ENCODE data around the gene TSBP1. TPM values are rescaled to one million over a fixed set of nuclear protein-coding genes. Genes with fewer than 3 reads are reported as not detected.
A peak's percentile ranks its signal among the peaks of the same experiment; 100 is the strongest.

Gene TSBP1
- total RNA-seq: not detected

GRCh38 chr6:32371803-32372202 is at the start of gene TSBP1:
TSBP1 (minus strand) TSS chr6:32371903; CDS start chr6:32371706, 197 bp downstream.
- H3K9me3 Mint-ChIP-seq: no peaks in the 10 kb centered on the region
- TF ChIP-seq CTCF (IDR thresholded peaks at IDR 0.05): no peak
- H3K27me3 Mint-ChIP-seq: peaks cover 33% of the 10 kb centered on the region
- DNase-seq (no peak), ATAC-seq (no peak)
- ChIA-PET POLR2A (no interaction called here), CTCF (no interaction called here)
- no peak within 1 kb of the TSS for H3K27ac Mint-ChIP-seq
- intact Hi-C loops (cut with micrococcal nuclease): no loop called here
- H3K36me3 Mint-ChIP-seq (ENCODE audit: low read depth): no peaks in the 10 kb centered on the region
- peaks cover 5% of the 10 kb centered on the region for H3K4me1 Mint-ChIP-seq (ENCODE audit: low read depth)
- H3K4me3 Mint-ChIP-seq: no peak within 1 kb of the TSS

GRCh38 chr6:32416036-32416435 is 44.3 kb upstream of the TSBP1 start:
- no peak overlapping the region for H3K4me3 Mint-ChIP-seq
- DNase-seq: no peak
- intact Hi-C loops (cut with micrococcal nuclease): no loop called here
- H3K36me3 Mint-ChIP-seq (ENCODE audit: low read depth): no peaks in the 10 kb centered on the region
- no peak overlapping the region for H3K27ac Mint-ChIP-seq
- ChIA-PET POLR2A (no interaction called here), CTCF (interaction anchor here (1.0 to 6.2 kb wide), 10 partner anchors 9 to 452 kb away, joined by 3 to 68 read pairs (median 11); partner anchors contain the start of genes BTNL2 and TAP2)
- ATAC-seq: no peak
- TF ChIP-seq CTCF (IDR thresholded peaks at IDR 0.05): no peak
- H3K9me3 Mint-ChIP-seq: no peaks in the 10 kb centered on the region
- H3K27me3 Mint-ChIP-seq: peaks cover 40% of the 10 kb centered on the region
- H3K4me1 Mint-ChIP-seq (ENCODE audit: low read depth): no peaks in the 10 kb centered on the region

GRCh38 chr6:32415521-32416019 is 43.9 kb upstream of the TSBP1 start:
- ChIA-PET POLR2A (no interaction called here), CTCF (interaction anchor here (0.8 to 6.2 kb wide), 14 partner anchors 9 to 453 kb away, joined by 3 to 68 read pairs (median 13); partner anchors contain the start of gene BTNL2)
- Mint-ChIP-seq H3K9me3 (no peaks in the 10 kb centered on the region), H3K27ac (no peak overlapping the region), H3K4me3 (no peak overlapping the region), H3K4me1 (ENCODE audit: low read depth) (no peaks in the 10 kb centered on the region), H3K36me3 (ENCODE audit: low read depth) (no peaks in the 10 kb centered on the region), H3K27me3 (peaks cover 42% of the 10 kb centered on the region)
- peak; percentile 99 for TF ChIP-seq CTCF (IDR thresholded peaks at IDR 0.05)
- DNase-seq (peak; percentile 87), ATAC-seq (peak; percentile 84)
- intact Hi-C loops (cut with micrococcal nuclease): no loop called here

- Mint-ChIP-seq H3K4me1 (ENCODE audit: low read depth) (no peaks in the 10 kb centered on the region), H3K27ac (no peak overlapping the region), H3K27me3 (peaks cover 42% of the 10 kb centered on the region), H3K4me3 (no peak overlapping the region), H3K9me3 (no peaks in the 10 kb centered on the region), H3K36me3 (ENCODE audit: low read depth) (no peaks in the 10 kb centered on the region)
- ATAC-seq (peak; percentile 86), DNase-seq (peak; percentile 86)
- ChIA-PET POLR2A (no interaction called here), CTCF (interaction anchor here (0.7 to 6.2 kb wide), 52 partner anchors 10 to 467 kb away, joined by 3 to 68 read pairs (median 4); partner anchors contain the start of genes BTNL2, HLA-DQB1, HLA-DQB2 and HLA-DRA)
- intact Hi-C loops (cut with micrococcal nuclease): loop anchor here (2.0 to 5.0 kb wide), 2 partner anchors 283 to 384 kb away; no protein-coding TSS in a partner anchor
- peak; percentile 90 for TF ChIP-seq CTCF (IDR thresholded peaks at IDR 0.05)
These were observed 41.8 kb upstream of the TSBP1 start for GRCh38 chr6:32413427-32414047.

Data from activated CD8-positive, alpha-beta T cell treated with anti-CD3 and anti-CD28 coated beads for 36 hours (primary cell).